ENCODE measurements around the gene P3H3.

P3H3 gene

DNA sequence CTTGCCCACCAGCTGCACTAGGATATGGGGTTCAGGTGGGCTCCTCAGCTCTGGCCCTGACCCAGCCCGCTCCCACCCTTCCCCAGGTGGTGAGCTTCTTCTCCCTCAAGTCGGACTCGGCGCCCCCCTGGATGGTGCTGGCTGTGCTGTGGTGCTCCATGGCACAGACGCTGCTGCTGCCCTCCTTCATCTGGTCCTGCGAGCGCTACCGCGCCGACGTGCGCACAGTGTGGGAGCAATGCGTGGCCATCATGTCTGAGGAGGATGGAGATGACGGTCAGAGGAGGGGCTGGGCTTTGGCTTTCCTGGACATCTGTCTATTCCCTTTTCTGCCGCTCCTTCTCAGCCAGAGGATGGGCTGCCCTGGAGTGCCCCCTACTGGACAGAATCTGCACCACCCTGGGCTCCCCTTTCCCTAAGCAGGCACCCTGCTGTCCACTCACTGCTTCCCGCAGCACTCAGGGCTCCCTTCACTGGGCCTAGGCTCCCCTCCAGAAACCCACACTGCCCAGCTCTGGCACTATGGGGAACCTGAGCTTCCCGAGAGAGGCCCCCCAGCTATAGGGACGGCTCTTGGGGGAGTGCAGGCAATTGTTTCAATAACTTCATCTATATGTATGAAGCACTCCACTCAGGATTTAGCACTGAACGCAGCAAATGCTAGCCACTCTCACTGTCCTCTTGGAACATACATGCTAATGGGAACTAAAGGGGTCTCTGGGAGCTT is 2.6 kb upstream of the P3H3 start (continued):
- TF ChIP-seq ZFP41 (tag by site-specific recombination; IDR thresholded peaks at IDR 0.05; ENCODE audit: borderline replicate concordance) = no peak
- 0 out of 2 replicates have a peak, but pooled peaks have one; percentile 41 for TF ChIP-seq ZNF10 (tag by site-specific recombination; IDR thresholded peaks at IDR 0.05)
- no peak for TF ChIP-seq ZNF48 (tag by site-specific recombination; IDR thresholded peaks at IDR 0.05)
- peak; percentile 60; the same call in 1 of the 2 replicates for TF ChIP-seq PATZ1 (tag by site-specific recombination; IDR thresholded peaks at IDR 0.05)
- no peak for TF ChIP-seq ZNF626 (tag by site-specific recombination; IDR thresholded peaks at IDR 0.05)
- no peak for TF ChIP-seq ZNF274 (IDR thresholded peaks at IDR 0.05; ENCODE audit: low read length)
- no peak for TF ChIP-seq ZNF274 (tag by site-specific recombination; IDR thresholded peaks at IDR 0.05; ENCODE audit: borderline replicate concordance)
- TF ChIP-seq, protein P1, sequence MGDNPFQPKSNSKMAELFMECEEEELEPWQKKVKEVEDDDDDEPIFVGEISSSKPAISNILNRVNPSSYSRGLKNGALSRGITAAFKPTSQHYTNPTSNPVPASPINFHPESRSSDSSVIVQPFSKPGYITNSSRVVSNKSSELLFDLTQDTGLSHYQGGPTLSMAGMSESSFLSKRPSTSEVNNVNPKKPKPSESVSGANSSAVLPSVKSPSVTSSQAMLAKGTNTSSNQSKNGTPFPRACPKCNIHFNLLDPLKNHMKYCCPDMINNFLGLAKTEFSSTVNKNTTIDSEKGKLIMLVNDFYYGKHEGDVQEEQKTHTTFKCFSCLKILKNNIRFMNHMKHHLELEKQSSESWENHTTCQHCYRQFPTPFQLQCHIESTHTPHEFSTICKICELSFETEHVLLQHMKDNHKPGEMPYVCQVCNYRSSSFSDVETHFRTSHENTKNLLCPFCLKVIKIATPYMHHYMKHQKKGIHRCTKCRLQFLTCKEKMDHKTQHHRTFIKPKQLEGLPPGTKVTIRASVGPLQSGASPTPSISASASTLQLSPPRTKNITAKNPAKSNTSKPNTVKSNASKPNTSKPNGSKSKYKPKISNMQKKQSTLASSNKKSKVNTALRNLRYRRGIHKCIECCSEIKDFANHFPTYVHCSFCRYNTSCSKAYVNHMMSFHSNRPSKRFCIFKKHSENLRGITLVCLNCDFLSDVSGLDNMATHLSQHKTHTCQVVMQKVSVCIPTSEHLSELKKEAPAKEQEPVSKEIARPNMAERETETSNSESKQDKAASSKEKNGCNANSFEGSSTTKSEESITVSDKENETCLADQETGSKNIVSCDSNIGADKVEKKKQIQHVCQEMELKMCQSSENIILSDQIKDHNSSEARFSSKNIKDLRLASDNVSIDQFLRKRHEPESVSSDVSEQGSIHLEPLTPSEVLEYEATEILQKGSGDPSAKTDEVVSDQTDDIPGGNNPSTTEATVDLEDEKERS (tag by site-specific recombination; IDR thresholded peaks at IDR 0.05) = no peak
- TF ChIP-seq PBX3 (CRISPR knock-in tag; IDR thresholded peaks at IDR 0.05) = no peak
- TF ChIP-seq ZBTB6 (tag by site-specific recombination; IDR thresholded peaks at IDR 0.05) = no peak
- no peak for TF ChIP-seq ZNF350 (tag by site-specific recombination; IDR thresholded peaks at IDR 0.05)
- peak; percentile 70 for TF ChIP-seq PRDM1 (tag by site-specific recombination; IDR thresholded peaks at IDR 0.05)
- TF ChIP-seq REST (tag by site-specific recombination; IDR thresholded peaks at IDR 0.05) = 0 out of 2 replicates have a peak, but pooled peaks have one; percentile 29
- TF ChIP-seq ZBTB8A (tag by site-specific recombination; IDR thresholded peaks at IDR 0.05) = no peak
- TF ChIP-seq, protein P2, sequence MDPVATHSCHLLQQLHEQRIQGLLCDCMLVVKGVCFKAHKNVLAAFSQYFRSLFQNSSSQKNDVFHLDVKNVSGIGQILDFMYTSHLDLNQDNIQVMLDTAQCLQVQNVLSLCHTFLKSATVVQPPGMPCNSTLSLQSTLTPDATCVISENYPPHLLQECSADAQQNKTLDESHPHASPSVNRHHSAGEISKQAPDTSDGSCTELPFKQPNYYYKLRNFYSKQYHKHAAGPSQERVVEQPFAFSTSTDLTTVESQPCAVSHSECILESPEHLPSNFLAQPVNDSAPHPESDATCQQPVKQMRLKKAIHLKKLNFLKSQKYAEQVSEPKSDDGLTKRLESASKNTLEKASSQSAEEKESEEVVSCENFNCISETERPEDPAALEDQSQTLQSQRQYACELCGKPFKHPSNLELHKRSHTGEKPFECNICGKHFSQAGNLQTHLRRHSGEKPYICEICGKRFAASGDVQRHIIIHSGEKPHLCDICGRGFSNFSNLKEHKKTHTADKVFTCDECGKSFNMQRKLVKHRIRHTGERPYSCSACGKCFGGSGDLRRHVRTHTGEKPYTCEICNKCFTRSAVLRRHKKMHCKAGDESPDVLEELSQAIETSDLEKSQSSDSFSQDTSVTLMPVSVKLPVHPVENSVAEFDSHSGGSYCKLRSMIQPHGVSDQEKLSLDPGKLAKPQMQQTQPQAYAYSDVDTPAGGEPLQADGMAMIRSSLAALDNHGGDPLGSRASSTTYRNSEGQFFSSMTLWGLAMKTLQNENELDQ (tag by site-specific recombination; IDR thresholded peaks at IDR 0.05; ENCODE audit: low read depth) = no peak
- no peak for TF ChIP-seq ZNF843 (tag by site-specific recombination; IDR thresholded peaks at IDR 0.05)
- peak; percentile 11 for TF ChIP-seq ZFHX2 (tag by site-specific recombination; conservative IDR thresholded peaks at IDR 0.05)
- TF ChIP-seq ZBTB10 (tag by site-specific recombination; IDR thresholded peaks at IDR 0.05) = no peak; the same call in 1 of the 2 replicates
- no peak for TF ChIP-seq ZFP69B (tag by site-specific recombination; IDR thresholded peaks at IDR 0.05)
- TF ChIP-seq ZNF548 (tag by site-specific recombination; IDR thresholded peaks at IDR 0.05) = no peak
